HG03159 (cell line): Measurements from ENCODE around the gene CDC42SE1.

ENCODE experiments used
- ATAC-seq: cut with Tn5 transposase; IDR thresholded peaks from one replicate; pipeline ENCODE4 v1.9.1; 2021; ENCODE audit warnings: mild to moderate bottlenecking, moderate library complexity; ENCODE audit not compliant: unreplicated experiment

The CDC42SE1 gene

GRCh38 chr1:151054971-151055547 lies 4.4 kb downstream of the CDC42SE1 start:
- no peak for ATAC-seq

GRCh38 chr1:151051356-151052009 lies 7.9 kb downstream of the CDC42SE1 start:
- ATAC-seq, result no peak

DNA sequence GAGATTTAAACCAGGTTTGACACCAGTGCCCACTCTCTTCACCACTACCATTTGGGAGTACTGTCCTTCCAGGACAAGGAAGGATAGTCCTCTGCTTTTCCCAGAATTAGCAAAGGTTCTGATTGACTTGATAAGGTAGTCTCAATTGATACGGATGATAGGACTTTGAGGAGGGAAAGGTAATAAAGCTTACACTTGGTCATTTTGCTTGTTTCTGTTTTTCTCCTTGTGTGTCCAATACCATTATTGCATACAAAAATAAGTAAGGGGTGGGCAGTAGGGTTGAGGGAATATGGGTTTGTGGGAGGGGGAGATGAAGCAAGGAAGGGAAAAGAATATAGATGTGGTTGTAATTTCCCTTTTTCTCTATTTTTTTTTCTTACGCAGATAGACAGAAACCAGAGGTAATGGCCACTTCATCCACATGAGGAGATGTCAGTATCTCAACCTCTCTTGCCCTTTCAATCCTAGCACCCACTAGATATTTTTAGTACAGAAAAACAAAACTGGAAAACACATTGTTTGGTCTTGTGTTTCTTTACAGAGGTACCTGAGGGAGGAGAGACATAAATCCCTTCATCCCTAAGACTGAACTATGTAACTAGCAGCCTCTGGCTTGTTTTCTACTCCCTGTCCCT lies 9.3 kb downstream of the CDC42SE1 start:
- no peak for ATAC-seq

DNA sequence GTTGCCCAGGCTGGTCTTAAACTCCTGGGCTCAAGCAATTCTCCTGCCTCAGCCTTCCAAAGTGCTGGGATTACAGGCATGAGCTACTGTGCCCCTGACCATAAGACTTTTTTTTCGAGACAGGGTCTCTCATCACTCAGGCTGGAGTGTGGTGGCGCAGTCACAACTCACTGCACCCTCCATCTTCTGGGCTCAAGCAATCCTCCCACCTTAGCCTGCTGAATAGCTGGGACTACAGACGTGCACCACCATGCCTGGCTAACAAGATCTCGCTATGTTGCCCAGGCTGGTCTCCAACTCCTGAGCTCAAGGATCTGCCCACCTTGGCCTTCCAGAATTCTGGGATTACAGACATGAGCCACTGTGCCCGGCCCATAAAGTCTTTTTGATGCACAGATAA lies 10.0 kb downstream of the CDC42SE1 start:
- ATAC-seq, result no peak

GRCh38 chr1:151048645-151049032 lies 10.8 kb downstream of the CDC42SE1 start:
- no peak for ATAC-seq

- no peak for ATAC-seq
Measured at GRCh38 chr1:151047925-151048644, 11.3 kb downstream of the CDC42SE1 start.

DNA sequence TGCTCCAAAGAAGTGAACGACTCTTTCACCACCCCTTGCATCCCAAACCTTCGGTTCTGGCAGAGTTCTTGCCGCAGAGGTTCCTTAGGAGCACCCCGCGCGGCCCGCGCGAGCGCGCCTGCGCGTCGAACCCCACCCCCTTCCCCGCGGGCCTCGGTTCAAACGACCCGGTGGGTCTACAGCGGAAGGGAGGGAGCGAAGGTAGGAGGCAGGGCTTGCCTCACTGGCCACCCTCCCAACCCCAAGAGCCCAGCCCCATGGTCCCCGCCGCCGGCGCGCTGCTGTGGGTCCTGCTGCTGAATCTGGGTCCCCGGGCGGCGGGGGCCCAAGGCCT lies 11.9 kb downstream of the CDC42SE1 start, which contains the start of gene C1orf56:
TSS of gene C1orf56 (plus strand) at position 161 of the 334 bp plus-strand sequence. CDS start at position 258, 97 bp downstream.
- ATAC-seq, result no peak

GRCh38 chr1:151043163-151043562 lies 16.3 kb downstream of the CDC42SE1 start:
- no peak for ATAC-seq

DNA sequence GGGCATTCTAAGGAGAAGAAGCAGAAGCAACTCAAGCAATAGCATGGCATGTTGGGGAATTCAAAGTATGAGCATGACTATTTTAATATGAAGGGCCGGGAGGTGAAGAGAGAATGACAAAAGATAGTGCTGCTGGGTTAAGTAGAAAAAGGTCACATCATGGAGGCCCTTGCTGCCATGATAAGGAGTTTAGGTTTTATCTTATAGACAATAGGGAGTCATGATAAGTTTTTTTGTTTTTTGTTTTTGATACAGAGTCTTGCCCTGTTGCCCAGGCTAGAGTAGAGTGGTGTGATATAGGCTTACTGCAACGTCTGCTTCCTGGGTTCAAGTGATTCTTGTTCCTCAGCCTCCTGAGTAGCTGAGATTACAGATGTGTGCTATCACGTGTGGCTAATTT lies 19.9 kb downstream of the CDC42SE1 start:
- no peak for ATAC-seq

- no peak for ATAC-seq
Measured at GRCh38 chr1:151037032-151037431, 22.4 kb downstream of the CDC42SE1 start.

DNA sequence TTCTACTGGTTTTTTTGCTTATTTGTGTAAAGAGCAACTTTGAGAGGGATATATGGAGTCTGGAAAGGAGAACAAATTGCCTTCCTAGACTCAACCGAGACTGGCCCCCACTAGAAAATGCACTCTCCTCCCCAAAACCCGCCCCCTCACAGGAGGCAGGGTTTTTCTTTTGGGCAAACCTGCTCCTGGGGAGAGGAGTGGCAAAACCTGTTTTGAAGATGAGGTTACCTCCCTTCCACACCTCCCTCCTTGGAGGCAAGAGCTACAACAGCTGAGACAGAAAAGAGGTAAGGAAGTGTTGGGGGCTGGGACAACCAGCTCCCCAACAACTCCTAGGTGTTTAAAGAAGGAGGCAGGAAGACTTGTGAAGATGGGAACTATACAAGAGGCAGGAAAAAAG lies 23.1 kb downstream of the CDC42SE1 start, which contains the start of gene BNIPL:
TSS of gene BNIPL (plus strand) at position 231 of the 400 bp plus-strand sequence. CDS start at position 371, 140 bp downstream.
- no peak for ATAC-seq

DNA sequence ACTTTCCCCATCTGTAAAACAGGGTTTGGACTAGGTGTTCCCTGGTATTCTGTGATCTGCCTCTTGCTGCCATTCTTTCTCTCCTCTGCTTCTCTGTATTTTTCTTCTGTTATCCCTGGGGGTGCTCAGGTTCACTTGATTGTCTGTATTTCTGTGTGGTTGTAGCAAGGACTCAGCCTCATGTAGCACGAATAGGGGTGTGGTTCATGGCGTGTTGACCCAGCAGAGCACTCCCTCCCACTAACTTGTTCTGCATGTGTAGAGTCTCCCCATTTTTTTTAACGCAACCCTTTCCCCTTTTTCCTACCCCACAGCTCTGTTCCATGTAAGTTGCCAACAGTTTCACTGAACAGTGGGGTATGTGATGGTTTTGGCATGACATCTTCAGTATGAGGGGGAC lies 24.3 kb downstream of the CDC42SE1 start:
- ATAC-seq, result no peak

DNA sequence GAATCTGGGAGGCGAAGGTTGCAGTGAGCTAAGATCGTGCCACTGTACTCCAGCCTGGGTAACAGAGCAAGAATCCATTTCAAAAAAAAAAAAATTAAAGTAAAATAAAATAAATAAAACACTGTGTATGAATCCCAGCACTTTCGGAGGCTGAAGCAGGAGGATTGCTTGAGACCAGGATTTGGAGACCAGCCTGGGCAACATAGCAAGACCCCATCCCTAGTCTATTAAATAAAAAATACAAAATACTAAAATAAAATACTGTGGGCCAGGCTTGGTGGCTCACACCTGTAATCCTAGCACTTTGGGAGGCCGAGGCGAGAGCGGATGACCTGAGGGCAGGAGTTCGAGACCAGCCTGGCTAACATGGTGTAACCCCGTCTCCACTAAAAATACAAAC lies 27.3 kb downstream of the CDC42SE1 start:
- no peak for ATAC-seq

- no peak for ATAC-seq
Measured at GRCh38 chr1:151026460-151026859, 33.0 kb downstream of the CDC42SE1 start.

- no peak for ATAC-seq
Measured at GRCh38 chr1:151024540-151025146, 34.8 kb downstream of the CDC42SE1 start.

GRCh38 chr1:151013518-151013917 lies 45.9 kb downstream of the CDC42SE1 start:
- no peak for ATAC-seq

DNA sequence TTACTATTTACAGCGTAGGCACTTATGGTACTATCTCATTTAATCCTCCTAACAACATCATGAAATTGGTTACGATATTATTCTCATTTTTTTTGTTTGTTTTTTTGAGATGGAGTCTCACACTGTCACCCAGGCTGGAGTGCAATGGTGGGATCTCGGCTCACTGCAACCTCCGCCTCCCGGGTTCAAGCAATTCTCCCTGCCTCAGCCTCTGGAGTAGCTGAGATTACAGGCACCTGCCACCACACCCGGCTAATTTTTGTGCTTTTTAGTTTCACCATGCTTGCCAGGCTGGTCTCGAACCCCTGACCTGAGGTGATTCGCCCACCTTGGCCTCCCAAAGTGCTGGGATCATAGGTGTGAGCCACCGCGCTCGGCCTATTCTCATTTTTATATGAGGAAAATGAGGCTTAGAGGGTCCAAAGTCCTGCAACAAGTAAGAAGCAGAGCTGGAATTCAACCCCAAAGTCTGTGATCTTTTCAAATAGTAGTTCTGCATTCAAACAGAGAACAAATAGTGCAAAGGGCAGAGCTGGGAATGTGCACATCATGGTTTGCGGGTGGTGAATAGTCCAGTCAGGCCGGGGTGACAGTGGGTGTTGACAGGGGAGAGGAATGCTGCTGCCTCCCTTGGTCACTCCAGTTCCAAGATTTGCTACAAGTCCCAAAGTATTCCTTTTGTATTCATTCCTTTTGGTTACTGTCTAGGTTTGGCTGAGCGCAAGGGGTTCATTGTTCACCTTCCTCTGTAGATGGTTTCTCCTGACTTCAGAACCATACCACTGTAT lies 46.5 kb downstream of the CDC42SE1 start:
- ATAC-seq, result no peak

DNA sequence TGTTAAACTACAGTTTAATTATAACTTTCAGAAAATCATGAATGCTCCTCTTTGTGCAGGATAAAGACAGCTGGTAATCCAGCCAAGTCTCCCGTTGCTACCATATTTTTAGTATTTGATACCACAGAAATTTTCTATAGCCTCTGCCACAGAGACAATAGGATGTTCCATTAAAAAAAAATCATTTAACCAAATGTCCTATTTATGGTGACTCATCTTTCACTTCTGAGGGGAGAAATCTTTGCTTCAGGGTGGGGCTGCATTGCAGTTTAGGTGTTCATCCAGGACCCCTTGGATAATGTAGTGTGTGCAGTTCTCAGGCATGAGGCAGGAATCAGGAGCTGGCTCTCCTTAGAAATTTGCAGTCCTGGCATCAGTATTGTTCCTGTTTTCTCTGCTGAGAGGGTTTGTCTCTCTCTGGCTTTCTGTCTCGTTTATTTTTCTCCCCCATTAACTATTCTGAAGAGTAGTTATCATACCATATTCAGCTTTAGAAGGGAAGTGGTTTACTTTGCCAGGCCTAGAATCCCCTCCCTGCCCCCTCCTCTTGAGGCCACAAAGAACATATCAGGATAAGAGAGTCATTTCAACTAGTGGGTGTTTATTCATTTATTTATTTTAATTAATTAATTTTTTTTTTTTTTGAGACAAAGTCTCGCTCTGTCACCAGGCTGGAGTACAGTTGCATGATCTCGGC lies 48.1 kb downstream of the CDC42SE1 start:
- no peak for ATAC-seq

DNA sequence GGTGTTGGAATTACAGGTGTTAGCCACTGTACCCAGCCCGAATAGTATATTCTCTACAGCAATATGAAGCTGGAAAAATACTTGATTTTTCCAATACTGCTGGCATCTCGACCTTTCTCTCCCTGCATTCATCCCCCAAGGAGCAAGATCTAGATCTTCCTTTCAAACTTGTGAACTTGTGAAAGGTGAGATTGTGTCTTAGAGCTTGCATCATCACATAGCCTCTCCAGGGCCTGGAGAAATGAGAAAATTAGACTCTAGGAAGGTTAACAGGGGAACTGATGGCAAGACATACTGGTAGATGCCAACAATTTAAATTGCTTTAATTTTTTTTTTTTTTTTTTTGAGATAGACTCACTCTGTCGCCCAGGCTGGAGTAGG lies 49.1 kb downstream of the CDC42SE1 start:
- no peak for ATAC-seq
